Endothelial cell of umbilical vein (primary cell): ENCODE measurements around the gene LIPG. TPM values are rescaled to one million over a fixed set of nuclear protein-coding genes. Genes with fewer than 3 reads are reported as not detected.
"Not testable (repeated sequence)": the region's sequence is repeated elsewhere in the genome, so short reads cannot be mapped to it uniquely, and the experiment has no call there.

Source experiments
- BruUV-seq: library from RNA; stranded (reverse); fragments of 400-500 nt; replicated peaks from 2 replicates; lab custom pipeline; 2021; lab: Mats Ljungman, UMichigan
- CTCF ChIA-PET: fragments of 300-600, 350-600 bp; sonication (Branson Sonifier 250); formaldehyde crosslinking; loops from one replicate; lab custom pipeline; 2021; ENCODE audit warnings: antibody characterized with exemption, inconsistent platforms; lab: Charles Lee
- POLR2A ChIA-PET: fragments of 300-600, 350-600 bp; sonication (Branson Sonifier 250); formaldehyde crosslinking; loops from one replicate; lab custom pipeline; 2021; ENCODE audit warnings: antibody characterized with exemption, inconsistent platforms; lab: Charles Lee
- DNase-seq: peaks from one replicate; pipeline ENCODE4 v3.0.0-alpha.2; 2011; ENCODE audit warnings: low read depth, low spot score
- FAIRE-seq: peaks from 2 replicates; lab custom pipeline; 2011; peaks lifted over from hg19 to GRCh38; lab: Jason Lieb, UNC
- H2AFZ ChIP-seq: 2 replicates; pipeline ENCODE4 v1.6.0; 2012; ENCODE audit warnings: low read depth, low read length, control low read depth, inconsistent platforms
- H3K27ac ChIP-seq: 2 replicates; pipeline ENCODE4 v1.5.1; 2011; ENCODE audit warnings: low read depth, mild to moderate bottlenecking, control low read depth, low read length, moderate library complexity; ENCODE audit not compliant: insufficient read depth
- H3K27me3 ChIP-seq, 2 experiments: 2 replicates each; pipeline versions ENCODE4 v1.6.0 to v1.6.1; 2011; ENCODE audit warnings: low read length in 2 of 2, mixed read lengths in 1 of 2; ENCODE audit not compliant: control insufficient read depth in 2 of 2, insufficient read depth in 2 of 2
- H3K36me3 ChIP-seq, 2 experiments: 2 replicates in 1 of 2; 3 replicates in 1 of 2; pipeline ENCODE4 v1.5.1; 2011; ENCODE audit warnings: low read length in 2 of 2, mild to moderate bottlenecking in 1 of 2, moderate library complexity in 1 of 2; ENCODE audit not compliant: control insufficient read depth in 2 of 2, insufficient read depth in 2 of 2; ENCODE audit errors: extremely low read depth in 1 of 2
- H3K4me1 ChIP-seq: 3 replicates; pipeline ENCODE4 v1.5.1; 2011; ENCODE audit warnings: mild to moderate bottlenecking, low read length; ENCODE audit not compliant: control insufficient read depth, insufficient read depth; ENCODE audit errors: extremely low read depth
- H3K4me2 ChIP-seq: 2 replicates; pipeline ENCODE4 v1.6.1; 2011; ENCODE audit warnings: low read length, control low read depth, mixed read lengths; ENCODE audit not compliant: insufficient read depth
- H3K4me3 ChIP-seq, 3 experiments: fragments of 200-600 bp in 1 of 3; sonication (generic), shearing (Covaris generic) in 1 of 3; replicated peaks in 1 of 3; 2 replicates each; pipeline ENCODE4 v1.5.1; 2011 to 2016; ENCODE audit warnings: control low read depth in 3 of 3, low read length in 3 of 3, mild to moderate bottlenecking in 2 of 3, inconsistent platforms in 1 of 3, low read depth in 1 of 3, moderate library complexity in 1 of 3; ENCODE audit not compliant: insufficient read depth in 1 of 3
- H3K79me2 ChIP-seq: 2 replicates; pipeline ENCODE4 v1.6.0; 2012; ENCODE audit warnings: low read length, inconsistent platforms; ENCODE audit not compliant: control insufficient read depth, insufficient read depth
- H3K9ac ChIP-seq: replicated peaks from 2 replicates; pipeline ENCODE3; 2011; ENCODE audit warnings: low read length, control low read depth; ENCODE audit not compliant: insufficient read depth; ENCODE audit errors: extremely low read depth
- H3K9me1 ChIP-seq: replicated peaks from 3 replicates; pipeline ENCODE4 v1.6.0; 2011; ENCODE audit warnings: mild to moderate bottlenecking, low read length; ENCODE audit not compliant: control insufficient read depth, insufficient read depth; ENCODE audit errors: extremely low read depth
- H3K9me3 ChIP-seq: replicated peaks from 2 replicates; pipeline ENCODE4 v1.5.1; 2012; ENCODE audit warnings: low read length, inconsistent platforms; ENCODE audit not compliant: control insufficient read depth, insufficient read depth
- H4K20me1 ChIP-seq: replicated peaks from 2 replicates; pipeline ENCODE3; 2011; ENCODE audit warnings: mild to moderate bottlenecking, low read length; ENCODE audit not compliant: control insufficient read depth, insufficient read depth; ENCODE audit errors: extremely low read depth
- EZH2 ChIP-seq: IDR thresholded peaks from 2 replicates; pipeline ENCODE4 v1.6.1; 2012; ENCODE audit warnings: borderline replicate concordance, low read depth, mild to moderate bottlenecking, moderate library complexity, low read length, inconsistent platforms; ENCODE audit not compliant: severe bottlenecking
- GATA2 ChIP-seq: IDR thresholded peaks from 2 replicates; pipeline ENCODE4 v1.7.0; 2011; ENCODE audit warnings: low read depth, mild to moderate bottlenecking, moderate library complexity, mixed read lengths, low read length; ENCODE audit not compliant: insufficient read length, insufficient read depth
- JUN ChIP-seq: IDR thresholded peaks from 2 replicates; pipeline ENCODE4 v1.6.1; 2011; ENCODE audit warnings: borderline replicate concordance, low read depth; ENCODE audit not compliant: insufficient read length, insufficient read depth
- POLR2A ChIP-seq: IDR thresholded peaks from 2 replicates; pipeline ENCODE4 v1.6.1; 2012; ENCODE audit warnings: low read depth, mild to moderate bottlenecking, control low read depth, low read length
- dilution Hi-C: fragments of 300-500 bp; cut with MboI; formaldehyde crosslinking; loops from one replicate; pipeline ENCODE4 v1.15.0; 2019; ENCODE audit warnings: low sequenced_read_pairs; ENCODE audit not compliant: extremely low pct_ligation_motif_present
- intact Hi-C: fragments of 100-400 bp; cut with micrococcal nuclease; formaldehyde crosslinking; loops from one replicate; pipeline ENCODE4 v1.10.0; 2022
- polyA plus RNA-seq, 4 experiments: library from polyadenylated mRNA; depleted of rRNA in 3 of 4; stranded (reverse) in 3 of 4; unstranded in 1 of 4; fragments of >200 nt; gene quantifications; 2 replicates each; pipeline versions ENCODE4 v1.2.1 to v1.2.3, GENCODE V29; 2011 to 2012; ENCODE audit warnings: missing spikeins in 1 of 4
- total RNA-seq: library from RNA; stranded (reverse); gene quantifications from 2 replicates; pipeline ENCODE4 v1.2.3, GENCODE V29; 2021
- TF ChIP-seq, protein P1 (sequence below): IDR thresholded peaks from 2 replicates; pipeline ENCODE4 v1.6.1; 2011; ENCODE audit not compliant: insufficient read depth, insufficient read length

Gene LIPG
- total and polyA plus RNA-seq, 2 donors (not counting 3 experiments of a cell fraction or from before 2014, with no cell fraction given), result 80.6 to 86.3 TPM

DNA sequence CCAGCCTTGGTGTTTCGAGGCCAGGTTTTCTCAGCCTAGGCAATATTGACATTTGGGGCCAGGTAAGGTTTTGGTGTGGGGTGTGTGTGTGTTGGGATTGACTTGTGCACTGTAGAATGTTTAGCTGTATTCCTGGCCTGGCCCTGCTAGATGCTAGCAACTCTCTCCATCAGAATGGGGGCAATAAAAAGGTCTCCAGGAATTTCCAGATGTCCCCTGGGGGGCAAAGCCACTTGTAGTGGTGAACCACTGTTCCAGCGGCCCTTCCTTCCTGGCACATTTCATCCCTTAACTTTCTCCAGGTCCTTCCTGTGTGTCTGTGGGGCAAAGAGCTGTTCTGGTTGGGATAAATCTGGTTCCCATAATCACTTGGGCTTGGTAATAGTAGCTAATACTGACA is 12.0 kb downstream of the LIPG start:
- intact Hi-C loops (no loop called here), dilution Hi-C loops (no loop called here)
- ChIA-PET POLR2A (no interaction called here), CTCF (interaction anchor here (0.6 to 1.6 kb wide), 2 partner anchors 9 to 12 kb away, joined by 3 read pairs; partner anchors contain the start of gene LIPG)
- Histone ChIP-seq H3K79me2 (peaks cover 2% of the 10 kb centered on the region), H3K27me3 (no peaks in the 10 kb centered on the region), H3K4me3 (no peak overlapping the region), H3K9me3 (no peaks in the 10 kb centered on the region), H3K36me3 (peaks cover 18 to 24% of the 10 kb centered on the region in 2 experiments), H3K9ac (no peak overlapping the region), H3K9me1 (no peaks in the 10 kb centered on the region), H3K4me1 (no peaks in the 10 kb centered on the region), H4K20me1 (no peaks in the 10 kb centered on the region), H2AFZ (no peak overlapping the region), H3K4me2 (no peak overlapping the region), H3K27ac (no peak overlapping the region)
- TF ChIP-seq JUN, result no peak
- TF ChIP-seq GATA2, result no peak
- no peak for TF ChIP-seq EZH2
- TF ChIP-seq POLR2A, result no peak
- TF ChIP-seq, protein P1, sequence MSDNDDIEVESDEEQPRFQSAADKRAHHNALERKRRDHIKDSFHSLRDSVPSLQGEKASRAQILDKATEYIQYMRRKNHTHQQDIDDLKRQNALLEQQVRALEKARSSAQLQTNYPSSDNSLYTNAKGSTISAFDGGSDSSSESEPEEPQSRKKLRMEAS, result no peak
- DNase-seq (no peak), FAIRE-seq (no peak)
- no TSS peak for BruUV-seq

DNA sequence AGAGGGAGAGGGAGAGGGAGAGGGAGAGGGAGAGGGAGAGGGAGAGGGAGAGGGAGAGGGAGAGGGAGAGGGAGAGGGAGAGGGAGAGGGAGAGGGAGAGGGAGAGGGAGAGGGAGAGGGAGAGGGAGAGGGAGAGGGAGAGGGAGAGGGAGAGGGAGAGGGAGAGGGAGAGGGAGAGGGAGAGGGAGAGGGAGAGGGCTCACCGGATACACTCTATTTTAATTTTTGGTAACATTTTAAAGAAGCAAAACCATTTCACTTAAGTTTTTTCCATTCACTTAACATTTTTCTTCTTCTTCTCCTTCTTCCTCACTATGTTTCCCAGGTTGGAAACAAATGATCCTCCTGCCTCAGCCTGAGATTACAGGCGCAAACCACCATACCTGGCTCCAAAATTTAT is 17.2 kb downstream of the LIPG start:
- dilution Hi-C loops, H3K79me2 ChIP-seq, H3K4me1 ChIP-seq, H2AFZ ChIP-seq, intact Hi-C loops, H3K9me3 ChIP-seq, H3K27me3 ChIP-seq, H4K20me1 ChIP-seq, BruUV-seq, POLR2A ChIA-PET, H3K4me3 ChIP-seq, H3K9ac ChIP-seq, H3K4me2 ChIP-seq, DNase-seq, H3K9me1 ChIP-seq, FAIRE-seq, H3K27ac ChIP-seq: not testable (repeated sequence)
- CTCF ChIA-PET, result interaction anchor here (0.9 kb wide), 1 partner anchor 279 kb away, joined by 3 read pairs; no protein-coding TSS in a partner anchor
- peaks cover 17 to 36% of the 10 kb centered on the region in 2 experiments for H3K36me3 ChIP-seq

DNA sequence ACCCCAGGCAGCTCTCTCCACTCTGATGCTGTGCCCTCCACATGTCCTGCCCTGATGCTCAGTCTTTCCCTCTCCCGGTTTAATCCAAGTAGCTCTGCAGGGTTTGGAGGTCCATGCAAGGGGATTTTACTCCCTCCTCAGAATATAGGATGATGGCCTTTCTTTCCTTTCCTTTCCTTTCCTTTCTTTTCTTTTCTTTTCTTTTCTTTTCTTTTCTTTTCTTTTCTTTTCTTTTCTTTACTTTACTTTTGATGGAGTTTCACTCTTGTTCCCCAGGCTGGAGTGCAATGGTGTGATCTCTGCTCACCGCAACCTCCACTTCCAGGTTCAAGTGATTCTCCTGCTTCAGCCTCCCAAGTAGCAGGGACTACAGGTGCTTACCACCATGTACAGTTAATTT is 17.7 kb downstream of the LIPG start:
- H3K9me1 ChIP-seq, H3K27me3 ChIP-seq, H3K27ac ChIP-seq, intact Hi-C loops, DNase-seq, H3K4me2 ChIP-seq, H4K20me1 ChIP-seq, H3K79me2 ChIP-seq, H3K9me3 ChIP-seq, H3K4me3 ChIP-seq, H2AFZ ChIP-seq, FAIRE-seq, H3K9ac ChIP-seq, POLR2A ChIA-PET, dilution Hi-C loops, BruUV-seq, H3K4me1 ChIP-seq: not testable (repeated sequence)
- CTCF ChIA-PET, result interaction anchor here (0.9 kb wide), 1 partner anchor 279 kb away, joined by 3 read pairs; no protein-coding TSS in a partner anchor
- H3K36me3 ChIP-seq, result peaks cover 17 to 33% of the 10 kb centered on the region in 2 experiments
